Measurements from ENCODE around the gene TMCC1. TPM values are rescaled to one million over a fixed set of nuclear protein-coding genes. Genes with fewer than 3 reads are reported as not detected.

The TMCC1 gene
- total and polyA plus RNA-seq, 10 of the 15 experiments (the other 5 are each of a cell fraction or from before 2014, with no cell fraction given): 2.3 to 21.1 (median 8.4) TPM

DNA sequence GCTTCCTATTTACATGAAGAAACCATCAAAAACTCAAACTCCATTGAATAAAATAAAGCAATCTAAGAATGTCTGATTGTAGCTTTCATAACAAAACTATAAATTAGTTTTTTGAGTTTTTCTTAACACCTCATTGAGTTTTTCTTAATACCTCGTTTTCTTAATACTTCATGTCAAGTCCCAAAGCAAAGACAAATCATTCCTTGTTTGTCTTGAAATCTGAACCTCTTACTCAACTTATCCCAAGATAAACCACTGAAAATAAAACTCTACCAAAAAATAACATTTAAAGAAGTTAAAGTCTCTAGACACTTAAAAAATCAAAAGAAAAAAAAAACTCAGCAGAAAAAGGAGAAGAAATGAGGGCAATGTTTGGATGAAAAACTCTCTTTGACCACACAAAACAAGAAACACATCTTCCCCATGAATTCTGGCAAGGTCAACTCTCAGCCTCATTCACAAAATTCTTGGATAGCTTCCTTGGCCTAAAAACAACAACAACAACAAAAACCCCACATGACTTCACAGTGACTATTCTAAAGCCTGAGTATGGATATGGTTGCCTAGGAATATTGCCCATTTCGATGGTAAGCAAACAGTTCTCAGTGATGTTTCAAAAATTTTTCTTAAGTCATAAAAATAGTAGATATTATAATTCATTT is 38.2 kb downstream of the TMCC1 start:
- H3K9ac ChIP-seq (ENCODE audit: control insufficient read depth, insufficient read depth, low read length): no peak overlapping the region
- intact Hi-C loops (cut with micrococcal nuclease; ENCODE audit: unreplicated experiment): no loop called here
- no peaks in the 10 kb centered on the region for H3K27me3 ChIP-seq (replicated peaks in 1 of 2; ENCODE audit: control insufficient read depth in 2 of 2, insufficient read depth in 2 of 2, low read length in 1 of 2)
- H3K4me3 ChIP-seq: no peak overlapping the region
- ChIA-PET POLR2A (interaction anchor here (0.5 kb wide), 1 partner anchor 22 kb away, joined by 5 read pairs; no protein-coding TSS in a partner anchor), CTCF (interaction anchor here (1.1 kb wide), 1 partner anchor 30 kb away, joined by 5 read pairs; no protein-coding TSS in a partner anchor), RAD21 (ENCODE audit: unreplicated experiment) (no interaction called here), SMC1A (ENCODE audit: uncharacterized antibody, unreplicated experiment) (interaction anchor here (1.2 to 1.5 kb wide), 3 partner anchors 9 to 39 kb away, joined by 3 to 4 read pairs (median 4); no protein-coding TSS in a partner anchor)
- H3K4me2 ChIP-seq (ENCODE audit: control insufficient read depth, insufficient read depth): no peak overlapping the region
- DNase-seq (ENCODE audit: low read depth, low spot score) (no peak), ATAC-seq (no peak), FAIRE-seq (no peak)
- H3K4me1 ChIP-seq (ENCODE audit: control insufficient read depth, insufficient read depth, low read length): peaks cover 4% of the 10 kb centered on the region; the same call in 1 of the 2 replicates
- no peak overlapping the region for H2AFZ ChIP-seq (ENCODE audit: control insufficient read depth, low read depth, low read length)
- H3K79me2 ChIP-seq (ENCODE audit: control insufficient read depth, insufficient read depth, low read length): no peaks in the 10 kb centered on the region; the same call in 1 of the 2 replicates
- H3K27ac ChIP-seq (ENCODE audit: control insufficient read depth, insufficient read depth): no peak overlapping the region
- in situ Hi-C loops (cut with MboI): no loop called here
- no peaks in the 10 kb centered on the region for H4K20me1 ChIP-seq (ENCODE audit: control insufficient read depth, insufficient read depth)
- peaks cover 0 to 4% of the 10 kb centered on the region in 2 experiments; a peak in 1 of 4 replicates for H3K36me3 ChIP-seq (ENCODE audit: control insufficient read depth in 2 of 2, insufficient read depth in 2 of 2, low read length in 1 of 2)
- 70% methylated on average over 2 of the region's 2 CpGs for WGBS (ENCODE audit: insufficient coverage, insufficient replicate concordance, low lambda C conversion rate, missing lambda C conversion rate)
- TF ChIP-seq FOS (IDR thresholded peaks at IDR 0.05; ENCODE audit: borderline replicate concordance, extremely low read depth, insufficient read length) (no peak), BACH1 (IDR thresholded peaks at IDR 0.05; ENCODE audit: borderline replicate concordance) (no peak)
- TF ChIP-seq, protein P1, sequence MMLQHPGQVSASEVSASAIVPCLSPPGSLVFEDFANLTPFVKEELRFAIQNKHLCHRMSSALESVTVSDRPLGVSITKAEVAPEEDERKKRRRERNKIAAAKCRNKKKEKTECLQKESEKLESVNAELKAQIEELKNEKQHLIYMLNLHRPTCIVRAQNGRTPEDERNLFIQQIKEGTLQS (IDR thresholded peaks at IDR 0.05; ENCODE audit: borderline replicate concordance, extremely low read depth, low read depth, low read length): no peak
- BruUV-seq (replicated peaks): no TSS peak
- H3K9me3 ChIP-seq (replicated peaks; ENCODE audit: control insufficient read depth, insufficient read depth, low read length): peaks cover 1% of the 10 kb centered on the region; the same call in 2 of the 3 replicates

DNA sequence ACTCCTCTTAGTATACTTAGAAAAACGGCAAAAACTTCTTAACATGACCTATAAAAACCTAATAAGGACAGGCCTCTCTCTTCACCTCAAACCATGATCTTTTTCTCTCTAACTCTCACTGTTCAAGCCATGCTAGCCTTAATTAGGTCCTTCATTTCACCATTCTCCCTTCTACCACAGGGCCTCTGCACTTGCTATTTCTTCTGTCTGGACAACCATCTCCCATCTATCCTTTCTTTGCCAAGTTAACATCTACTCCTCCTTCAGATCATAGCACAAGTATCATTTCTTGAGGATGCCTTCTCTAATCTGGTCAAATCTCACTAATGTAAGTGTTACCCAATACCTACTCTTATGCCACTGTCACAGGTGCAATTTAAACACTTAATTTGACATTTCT is 39.1 kb downstream of the TMCC1 start:
- no peaks in the 10 kb centered on the region; the same call in 1 of the 2 replicates for H3K79me2 ChIP-seq (ENCODE audit: control insufficient read depth, insufficient read depth, low read length)
- peaks cover 1% of the 10 kb centered on the region; the same call in 2 of the 3 replicates for H3K9me3 ChIP-seq (replicated peaks; ENCODE audit: control insufficient read depth, insufficient read depth, low read length)
- in situ Hi-C loops (cut with MboI): no loop called here
- DNase-seq (ENCODE audit: low read depth, low spot score) (no peak), FAIRE-seq (no peak), ATAC-seq (no peak)
- WGBS (ENCODE audit: insufficient coverage, insufficient replicate concordance, low lambda C conversion rate, missing lambda C conversion rate): 100% methylated on average over 1 of the region's 1 CpG
- SMC1A ChIA-PET (ENCODE audit: uncharacterized antibody, unreplicated experiment): no interaction called here
- no peak overlapping the region for H3K4me2 ChIP-seq (ENCODE audit: control insufficient read depth, insufficient read depth)
- no peaks in the 10 kb centered on the region for H3K27me3 ChIP-seq (replicated peaks in 1 of 2; ENCODE audit: control insufficient read depth in 2 of 2, insufficient read depth in 2 of 2, low read length in 1 of 2)
- no peaks in the 10 kb centered on the region for H4K20me1 ChIP-seq (ENCODE audit: control insufficient read depth, insufficient read depth)
- H3K4me1 ChIP-seq (ENCODE audit: control insufficient read depth, insufficient read depth, low read length): peaks cover 4% of the 10 kb centered on the region; the same call in 1 of the 2 replicates
- intact Hi-C loops (cut with micrococcal nuclease; ENCODE audit: unreplicated experiment): no loop called here
- RAD21 ChIA-PET (ENCODE audit: unreplicated experiment): no interaction called here
- no TSS peak for BruUV-seq (replicated peaks)
- H3K4me3 ChIP-seq: no peak overlapping the region
- no peak overlapping the region for H2AFZ ChIP-seq (ENCODE audit: control insufficient read depth, low read depth, low read length)
- CTCF ChIA-PET: interaction anchor here (1.1 kb wide), 1 partner anchor 29 kb away, joined by 5 read pairs; no protein-coding TSS in a partner anchor
- no peak overlapping the region for H3K9ac ChIP-seq (ENCODE audit: control insufficient read depth, insufficient read depth, low read length)
- H3K27ac ChIP-seq (ENCODE audit: control insufficient read depth, insufficient read depth): no peak overlapping the region
- peaks cover 0 to 4% of the 10 kb centered on the region in 2 experiments; a peak in 1 of 4 replicates for H3K36me3 ChIP-seq (ENCODE audit: control insufficient read depth in 2 of 2, insufficient read depth in 2 of 2, low read length in 1 of 2)
- POLR2A ChIA-PET: no interaction called here
- TF ChIP-seq GATAD2B (conservative IDR thresholded peaks at IDR 0.05; ENCODE audit: low read depth): no peak
- TF ChIP-seq PML (IDR thresholded peaks at IDR 0.05; ENCODE audit: low read length): no peak
- no peak for TF ChIP-seq RFX5 (IDR thresholded peaks at IDR 0.05; ENCODE audit: low read depth, low read length)
- TF ChIP-seq FOS (IDR thresholded peaks at IDR 0.05; ENCODE audit: borderline replicate concordance, extremely low read depth, insufficient read length): no peak
- no peak for TF ChIP-seq SIX5 (IDR thresholded peaks at IDR 0.05; ENCODE audit: low read depth, low read length, severe bottlenecking)
- no peak for TF ChIP-seq ESRRA (IDR thresholded peaks at IDR 0.05; ENCODE audit: low read length)
- TF ChIP-seq FOXM1 (IDR thresholded peaks at IDR 0.05; ENCODE audit: low read depth, low read length): no peak
- TF ChIP-seq ZSCAN29 (IDR thresholded peaks at IDR 0.05): no peak
- TF ChIP-seq CBX3 (IDR thresholded peaks at IDR 0.05; ENCODE audit: borderline replicate concordance, low read depth): no peak
- TF ChIP-seq PAX8 (IDR thresholded peaks at IDR 0.05): no peak
- no peak for TF ChIP-seq ETV6 (conservative IDR thresholded peaks at IDR 0.05 in 1 of 2, IDR thresholded peaks at IDR 0.05 in 1 of 2; ENCODE audit: borderline replicate concordance in 1 of 2, low read depth in 1 of 2)
- TF ChIP-seq TCF12 (IDR thresholded peaks at IDR 0.05; ENCODE audit: low read depth, low read length): no peak
- no peak for TF ChIP-seq MXI1 (IDR thresholded peaks at IDR 0.05; ENCODE audit: low read depth, low read length)

All from GM12878 (cell line).